Hematopoietic multipotent progenitor cell (in vitro differentiated cells): ENCODE data around the gene ADCK2. TPM values are rescaled to one million over a fixed set of nuclear protein-coding genes. Genes with fewer than 3 reads are reported as not detected.
"Not testable (repeated sequence)": the region's sequence is repeated elsewhere in the genome, so short reads cannot be mapped to it uniquely, and the experiment has no call there.

ENCODE experiments used
- DNase-seq, 3 donors: peaks; one replicate each; pipeline ENCODE4 v3.0.0-alpha.2; 2011 to 2015; ENCODE audit warnings: low read depth in 2 of 3, low spot score in 2 of 3
- small RNA-seq: library from RNA; depleted of rRNA; stranded (forward); fragments of <200 nt; gene quantifications from one replicate; pipeline ENCODE3, GENCODE V24; 2012
- total RNA-seq: library from RNA; depleted of rRNA; stranded (reverse); fragments of >200 nt; gene quantifications from one replicate; pipeline ENCODE4 v1.2.3, GENCODE V29; 2012

ADCK2 gene
- total RNA-seq, 1 donor: 38.5 TPM

DNA sequence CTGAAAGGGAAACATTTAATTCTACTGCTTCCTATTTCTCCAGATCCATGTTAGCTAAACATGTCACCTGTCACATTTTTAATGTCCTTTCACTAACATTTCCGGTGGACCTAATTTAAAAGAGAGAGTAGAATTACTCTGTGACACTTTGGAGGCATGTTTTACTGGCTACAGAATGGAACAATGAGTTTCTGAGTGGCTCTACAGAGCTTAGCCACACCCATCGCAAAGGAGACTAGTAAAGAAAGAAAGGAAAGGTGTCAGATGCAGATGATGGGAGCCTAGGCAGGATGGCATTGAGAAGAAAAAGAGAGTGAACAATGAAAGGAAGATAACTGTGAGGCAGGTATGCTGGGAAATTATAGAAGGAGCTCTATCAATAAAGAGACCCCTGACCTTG is 59.7 kb downstream of the ADCK2 start:
- no peak for DNase-seq

DNA sequence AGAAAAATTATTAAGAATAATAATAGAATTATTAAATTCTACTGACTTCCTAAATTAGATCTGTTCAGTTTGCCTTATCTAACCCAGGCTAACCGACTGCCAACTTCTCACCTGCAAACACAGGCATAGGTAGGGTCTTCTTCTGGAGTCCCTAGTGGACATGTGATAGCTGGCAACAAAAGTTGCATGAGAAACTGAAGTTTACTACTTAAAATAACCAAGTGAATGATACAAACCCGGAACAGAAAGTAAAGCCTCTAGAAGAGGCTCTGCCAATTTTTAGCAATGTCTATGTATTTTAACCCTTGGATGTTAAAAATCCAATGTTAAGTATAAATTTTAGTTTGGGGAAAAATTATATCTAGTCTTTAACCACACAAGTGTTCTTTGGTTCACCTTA is 61.4 kb downstream of the ADCK2 start:
- no peak for DNase-seq

DNA sequence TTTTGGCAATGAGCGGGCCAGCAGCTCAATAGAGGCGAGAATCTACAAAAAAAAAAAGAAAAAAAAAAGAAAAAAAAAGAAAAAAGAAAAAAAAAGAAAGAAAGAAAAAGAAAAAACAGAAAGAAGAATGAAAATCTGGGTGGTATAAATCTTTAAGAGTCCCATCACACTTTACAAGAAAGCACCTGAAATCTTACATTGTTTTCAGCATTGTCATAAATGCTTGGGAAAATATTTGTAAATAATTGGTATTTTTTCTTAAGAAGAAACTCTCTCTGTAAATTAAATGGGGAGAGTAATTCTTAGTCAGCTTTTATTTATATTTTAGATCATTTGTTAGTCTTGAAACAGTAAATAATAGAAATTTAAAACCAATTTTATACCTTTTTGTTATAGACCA is 62.0 kb downstream of the ADCK2 start:
- DNase-seq: no peak

DNA sequence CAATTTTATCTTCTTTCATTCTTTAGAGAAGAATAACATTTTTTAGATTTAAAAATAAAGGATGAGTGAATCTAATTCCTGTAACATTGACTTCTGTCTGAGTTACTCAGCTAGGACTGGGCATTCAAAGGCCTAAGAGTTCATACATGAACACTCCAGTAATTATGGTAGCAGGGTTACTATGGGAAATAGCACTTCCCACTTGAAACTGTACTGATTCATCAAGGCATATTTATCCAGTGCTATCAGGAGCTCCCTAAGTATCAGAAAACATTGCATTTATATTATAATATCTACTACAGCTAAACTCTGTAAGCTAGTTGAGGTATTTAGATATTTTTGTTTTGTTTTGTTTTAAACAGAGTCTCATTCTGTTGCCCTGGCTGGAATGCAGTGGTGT is 65.5 kb downstream of the ADCK2 start:
- DNase-seq: no peak

DNA sequence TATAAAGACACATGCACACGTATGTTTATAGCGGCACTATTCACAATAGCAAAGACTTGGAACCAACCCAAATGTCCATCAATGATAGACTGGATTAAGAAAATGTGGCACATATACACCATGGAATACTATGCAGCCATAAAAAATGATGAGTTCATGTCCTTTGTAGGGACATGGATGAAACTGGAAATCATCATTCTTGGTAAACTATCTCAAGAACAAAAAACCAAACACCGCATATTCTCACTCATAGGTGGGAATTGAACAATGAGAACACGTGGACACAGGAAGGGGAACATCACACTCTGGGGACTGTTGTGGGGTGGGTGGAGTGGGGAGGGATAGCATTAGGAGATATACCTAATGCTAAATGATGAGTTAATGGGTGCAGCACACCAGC is 70.5 kb downstream of the ADCK2 start:
- DNase-seq: not testable (repeated sequence)

DNA sequence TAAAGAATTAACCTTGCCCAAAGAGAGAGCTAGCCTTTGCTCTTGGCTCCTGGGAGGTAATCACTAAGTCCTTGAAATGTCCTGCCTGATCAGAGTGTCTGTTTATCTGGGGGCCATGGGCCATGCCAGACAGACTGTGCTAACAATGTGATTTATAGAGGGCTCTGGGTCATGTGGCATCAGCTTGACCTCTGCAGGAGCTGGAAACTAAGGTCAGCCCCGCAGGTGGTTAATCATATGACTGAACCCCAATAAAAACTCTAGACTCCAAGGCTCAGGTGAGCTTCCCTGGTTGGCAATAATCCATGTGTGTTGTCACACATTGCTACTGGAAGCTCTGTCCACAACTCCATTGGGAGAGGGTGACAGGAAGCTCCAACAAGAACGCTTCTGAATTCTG is 71.3 kb downstream of the ADCK2 start:
- DNase-seq: no peak

Small RNA genes lying within 50 kb of the gene (small RNA-seq; reads per million reads assigned to genes)
- gene RN7SL771P: not detected

Other genes starting within 250 kb of the ADCK2 start
- gene MKRN1, start 193.4 kb upstream of the ADCK2 start, total RNA-seq: 66.2 TPM
- not detected for gene DENND2A, start 32.1 kb upstream of the ADCK2 start, total RNA-seq
- gene NDUFB2, start 23.8 kb downstream of the ADCK2 start, total RNA-seq: 62.5 TPM